ENCODE results near the gene C19orf53. TPM values are rescaled to one million over a fixed set of nuclear protein-coding genes. Genes with fewer than 3 reads are reported as not detected.
"Not testable (repeated sequence)": the region's sequence is repeated elsewhere in the genome, so short reads cannot be mapped to it uniquely, and the experiment has no call there.

C19orf53 gene
- polyA plus RNA-seq, 2 donors = 135 to 174 TPM

- no peaks in the 10 kb centered on the region for H3K4me1 ChIP-seq (ENCODE audit: control insufficient read depth in 2 of 2, insufficient read depth in 2 of 2, low read length in 1 of 2)
- 94 to 96% methylated on average over 1 of the region's 1 CpG for WGBS, 2 donors
- H3K4me3 ChIP-seq (ENCODE audit: low read depth in 1 of 2, low read length in 2 of 2) = no peak overlapping the region
- H3K27ac ChIP-seq (ENCODE audit: low read depth in 2 of 2, low read length in 1 of 2) = no peak overlapping the region
- H3K36me3 ChIP-seq (ENCODE audit: control insufficient read depth in 2 of 2, insufficient read depth in 2 of 2, low read length in 1 of 2) = no peaks in the 10 kb centered on the region
- no peaks in the 10 kb centered on the region for H3K27me3 ChIP-seq (ENCODE audit: control insufficient read depth in 1 of 2, insufficient read depth in 2 of 2, low read length in 2 of 2)
- H3K9me3 ChIP-seq (ENCODE audit: control insufficient read depth in 2 of 2, insufficient read depth in 1 of 2, low read depth in 1 of 2, low read length in 1 of 2) = no peaks in the 10 kb centered on the region
Observed at GRCh38 chr19:13742756-13743155, 31.5 kb upstream of the C19orf53 start.

GRCh38 chr19:13744174-13744573 is 30.1 kb upstream of the C19orf53 start:
- Histone ChIP-seq H3K27me3 (ENCODE audit: control insufficient read depth in 1 of 2, insufficient read depth in 2 of 2, low read length in 2 of 2) (no peaks in the 10 kb centered on the region), H3K27ac (ENCODE audit: low read depth in 2 of 2, low read length in 1 of 2) (no peak overlapping the region), H3K4me1 (ENCODE audit: control insufficient read depth in 2 of 2, insufficient read depth in 2 of 2, low read length in 1 of 2) (no peaks in the 10 kb centered on the region), H3K9me3 (ENCODE audit: control insufficient read depth in 2 of 2, insufficient read depth in 1 of 2, low read depth in 1 of 2, low read length in 1 of 2) (no peaks in the 10 kb centered on the region), H3K4me3 (ENCODE audit: low read depth in 1 of 2, low read length in 2 of 2) (no peak overlapping the region), H3K36me3 (ENCODE audit: control insufficient read depth in 2 of 2, insufficient read depth in 2 of 2, low read length in 1 of 2) (no peaks in the 10 kb centered on the region)

GRCh38 chr19:13747098-13747453 is 27.2 kb upstream of the C19orf53 start:
- Histone ChIP-seq H3K27me3 (ENCODE audit: control insufficient read depth in 1 of 2, insufficient read depth in 2 of 2, low read length in 2 of 2) (no peaks in the 10 kb centered on the region), H3K27ac (ENCODE audit: low read depth in 2 of 2, low read length in 1 of 2) (peak overlapping the region; percentile 94 to 98), H3K36me3 (ENCODE audit: control insufficient read depth in 2 of 2, insufficient read depth in 2 of 2, low read length in 1 of 2) (peaks cover 0 to 4% of the 10 kb centered on the region in 2 donors), H3K4me1 (ENCODE audit: control insufficient read depth in 2 of 2, insufficient read depth in 2 of 2, low read length in 1 of 2) (no peaks in the 10 kb centered on the region), H3K9me3 (ENCODE audit: control insufficient read depth in 2 of 2, insufficient read depth in 1 of 2, low read depth in 1 of 2, low read length in 1 of 2) (no peaks in the 10 kb centered on the region), H3K4me3 (ENCODE audit: low read depth in 1 of 2, low read length in 2 of 2) (peak overlapping the region; percentile 69 to 93)
- WGBS, 2 donors = 90 to 91% methylated on average over 8 of the region's 8 CpGs

GRCh38 chr19:13748169-13748828 is 26.0 kb upstream of the C19orf53 start:
- Histone ChIP-seq H3K9me3 (ENCODE audit: control insufficient read depth in 2 of 2, insufficient read depth in 1 of 2, low read depth in 1 of 2, low read length in 1 of 2) (no peaks in the 10 kb centered on the region), H3K36me3 (ENCODE audit: control insufficient read depth in 2 of 2, insufficient read depth in 2 of 2, low read length in 1 of 2) (peaks cover 3 to 12% of the 10 kb centered on the region in 2 donors), H3K4me3 (ENCODE audit: low read depth in 1 of 2, low read length in 2 of 2) (peak overlapping the region; percentile 69 to 93), H3K4me1 (ENCODE audit: control insufficient read depth in 2 of 2, insufficient read depth in 2 of 2, low read length in 1 of 2) (no peaks in the 10 kb centered on the region), H3K27me3 (ENCODE audit: control insufficient read depth in 1 of 2, insufficient read depth in 2 of 2, low read length in 2 of 2) (no peaks in the 10 kb centered on the region), H3K27ac (ENCODE audit: low read depth in 2 of 2, low read length in 1 of 2) (peak overlapping the region; percentile 94 to 98)
- WGBS, 2 donors = 2% methylated on average over 25 of the region's 25 CpGs

GRCh38 chr19:13751436-13751835 is 22.8 kb upstream of the C19orf53 start:
- H3K4me3 ChIP-seq (ENCODE audit: low read depth in 1 of 2, low read length in 2 of 2) = no peak overlapping the region
- no peaks in the 10 kb centered on the region for H3K27me3 ChIP-seq (ENCODE audit: control insufficient read depth in 1 of 2, insufficient read depth in 2 of 2, low read length in 2 of 2)
- H3K27ac ChIP-seq (ENCODE audit: low read depth in 2 of 2, low read length in 1 of 2) = peak overlapping the region in 1 of 2 donors; percentile 19
- no peaks in the 10 kb centered on the region for H3K9me3 ChIP-seq (ENCODE audit: control insufficient read depth in 2 of 2, insufficient read depth in 1 of 2, low read depth in 1 of 2, low read length in 1 of 2)
- H3K36me3 ChIP-seq (ENCODE audit: control insufficient read depth in 2 of 2, insufficient read depth in 2 of 2, low read length in 1 of 2) = peaks cover 3 to 25% of the 10 kb centered on the region in 2 donors
- WGBS, 2 donors = 89 to 90% methylated on average over 16 of the region's 16 CpGs
- no peaks in the 10 kb centered on the region for H3K4me1 ChIP-seq (ENCODE audit: control insufficient read depth in 2 of 2, insufficient read depth in 2 of 2, low read length in 1 of 2)

GRCh38 chr19:13753622-13754021 is 20.6 kb upstream of the C19orf53 start:
- WGBS, 2 donors = 89 to 90% methylated on average over 7 of the region's 7 CpGs
- H3K4me3 ChIP-seq (ENCODE audit: low read depth in 1 of 2, low read length in 2 of 2); H3K4me1 ChIP-seq (ENCODE audit: control insufficient read depth in 2 of 2, insufficient read depth in 2 of 2, low read length in 1 of 2); H3K27me3 ChIP-seq (ENCODE audit: control insufficient read depth in 1 of 2, insufficient read depth in 2 of 2, low read length in 2 of 2); H3K9me3 ChIP-seq (ENCODE audit: control insufficient read depth in 2 of 2, insufficient read depth in 1 of 2, low read depth in 1 of 2, low read length in 1 of 2); H3K27ac ChIP-seq (ENCODE audit: low read depth in 2 of 2, low read length in 1 of 2): not testable (repeated sequence)
- H3K36me3 ChIP-seq (ENCODE audit: control insufficient read depth in 2 of 2, insufficient read depth in 2 of 2, low read length in 1 of 2) = peaks cover 7 to 41% of the 10 kb centered on the region in 2 donors

GRCh38 chr19:13756210-13756609 is 18.0 kb upstream of the C19orf53 start:
- Histone ChIP-seq H3K27ac (ENCODE audit: low read depth in 2 of 2, low read length in 1 of 2) (no peak overlapping the region), H3K4me1 (ENCODE audit: control insufficient read depth in 2 of 2, insufficient read depth in 2 of 2, low read length in 1 of 2) (no peaks in the 10 kb centered on the region), H3K9me3 (ENCODE audit: control insufficient read depth in 2 of 2, insufficient read depth in 1 of 2, low read depth in 1 of 2, low read length in 1 of 2) (no peaks in the 10 kb centered on the region), H3K4me3 (ENCODE audit: low read depth in 1 of 2, low read length in 2 of 2) (no peak overlapping the region), H3K36me3 (ENCODE audit: control insufficient read depth in 2 of 2, insufficient read depth in 2 of 2, low read length in 1 of 2) (peaks cover 7 to 51% of the 10 kb centered on the region in 2 donors), H3K27me3 (ENCODE audit: control insufficient read depth in 1 of 2, insufficient read depth in 2 of 2, low read length in 2 of 2) (no peaks in the 10 kb centered on the region)
- WGBS, 2 donors = 98 to 99% methylated on average over 9 of the region's 9 CpGs

GRCh38 chr19:13757805-13758772 is 16.2 kb upstream of the C19orf53 start:
- H3K36me3 ChIP-seq (ENCODE audit: control insufficient read depth in 2 of 2, insufficient read depth in 2 of 2, low read length in 1 of 2) = peaks cover 5 to 50% of the 10 kb centered on the region in 2 donors

GRCh38 chr19:13758795-13759194 is 15.5 kb upstream of the C19orf53 start:
- WGBS, 2 donors = 95 to 96% methylated on average over 24 of the region's 24 CpGs
- H3K27ac ChIP-seq (ENCODE audit: low read depth in 2 of 2, low read length in 1 of 2) = no peak overlapping the region

More at GRCh38 chr19:13757805-13758772, 16.2 kb upstream of the C19orf53 start:
- Histone ChIP-seq H3K27me3 (ENCODE audit: control insufficient read depth in 1 of 2, insufficient read depth in 2 of 2, low read length in 2 of 2) (no peaks in the 10 kb centered on the region), H3K27ac (ENCODE audit: low read depth in 2 of 2, low read length in 1 of 2) (no peak overlapping the region), H3K4me1 (ENCODE audit: control insufficient read depth in 2 of 2, insufficient read depth in 2 of 2, low read length in 1 of 2) (no peaks in the 10 kb centered on the region), H3K4me3 (ENCODE audit: low read depth in 1 of 2, low read length in 2 of 2) (no peak overlapping the region), H3K9me3 (ENCODE audit: control insufficient read depth in 2 of 2, insufficient read depth in 1 of 2, low read depth in 1 of 2, low read length in 1 of 2) (no peaks in the 10 kb centered on the region)
- 82 to 88% methylated on average over 15 of the region's 15 CpGs for WGBS, 2 donors

More at GRCh38 chr19:13758795-13759194, 15.5 kb upstream of the C19orf53 start:
- H3K9me3 ChIP-seq (ENCODE audit: control insufficient read depth in 2 of 2, insufficient read depth in 1 of 2, low read depth in 1 of 2, low read length in 1 of 2) = no peaks in the 10 kb centered on the region
- H3K36me3 ChIP-seq (ENCODE audit: control insufficient read depth in 2 of 2, insufficient read depth in 2 of 2, low read length in 1 of 2) = peaks cover 4 to 49% of the 10 kb centered on the region in 2 donors
- no peaks in the 10 kb centered on the region for H3K27me3 ChIP-seq (ENCODE audit: control insufficient read depth in 1 of 2, insufficient read depth in 2 of 2, low read length in 2 of 2)
- no peak overlapping the region for H3K4me3 ChIP-seq (ENCODE audit: low read depth in 1 of 2, low read length in 2 of 2)
- H3K4me1 ChIP-seq (ENCODE audit: control insufficient read depth in 2 of 2, insufficient read depth in 2 of 2, low read length in 1 of 2) = no peaks in the 10 kb centered on the region

Data from esophagus (tissue), 2 donors.